Sigmoid colon (tissue), 4 donors: Measurements from ENCODE around the gene MRPS14.

ENCODE experiments used
- CTCF ChIP-seq, 4 experiments: fragments of 450-650 bp in 3 of 4; fragments of 200-600 bp in 1 of 4; IDR thresholded peaks; one replicate each; pipeline ENCODE4 v1.5.1; 2016 to 2019; ENCODE audit warnings: antibody characterized with exemption in 4 of 4, mild to moderate bottlenecking in 3 of 4, moderate library complexity in 2 of 4
- EP300 ChIP-seq, 4 donors: sonication (generic); formaldehyde crosslinking; IDR thresholded peaks; one replicate each; pipeline ENCODE4 v1.6.1; 2017; ENCODE audit warnings: antibody characterized with exemption in 4 of 4

DNA sequence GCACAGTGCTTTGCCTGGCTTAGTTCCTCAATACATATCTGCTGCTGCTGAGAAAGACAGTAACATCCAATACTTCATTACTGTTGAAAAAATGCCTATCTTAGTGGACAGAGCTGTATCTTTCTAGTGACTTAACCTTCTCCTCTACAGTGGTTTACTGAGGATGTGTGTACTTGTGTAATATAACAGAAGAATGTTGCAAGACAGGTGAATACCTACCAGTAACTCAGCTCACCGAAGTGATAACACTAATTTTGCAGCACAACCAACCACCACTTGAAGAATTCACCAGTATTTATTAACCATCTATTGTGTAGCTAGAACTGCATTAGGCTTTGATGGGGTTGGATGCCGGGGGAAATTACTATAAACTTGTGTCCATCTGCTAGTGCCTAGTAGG, 27.8 kb upstream of the MRPS14 start:
- TF ChIP-seq CTCF (IDR thresholded peaks at IDR 0.05): no peak
- TF ChIP-seq EP300 (IDR thresholded peaks at IDR 0.05): no peak
